ENCODE results near the gene LRP1B.

- TF ChIP-seq CTCF (IDR thresholded peaks at IDR 0.05) (no peak), POLR2A (IDR thresholded peaks at IDR 0.05) (no peak), POLR2AphosphoS5 (IDR thresholded peaks at IDR 0.05) (no peak)
Measured at GRCh38 chr2:140295767-140296166, 1835.0 kb downstream of the LRP1B start.

Measured in breast epithelium (tissue), 3 donors.